ENCODE results near the gene RNF44. TPM values are rescaled to one million over a fixed set of nuclear protein-coding genes. Genes with fewer than 3 reads are reported as not detected.
"Not testable (repeated sequence)": the region's sequence is repeated elsewhere in the genome, so short reads cannot be mapped to it uniquely, and the experiment has no call there.

RNF44 gene
- total RNA-seq, 5 donors from 2014 or later (not counting 1 experiment from before 2014, with no cell fraction given), result 250 to 319 (median 294) TPM

DNA sequence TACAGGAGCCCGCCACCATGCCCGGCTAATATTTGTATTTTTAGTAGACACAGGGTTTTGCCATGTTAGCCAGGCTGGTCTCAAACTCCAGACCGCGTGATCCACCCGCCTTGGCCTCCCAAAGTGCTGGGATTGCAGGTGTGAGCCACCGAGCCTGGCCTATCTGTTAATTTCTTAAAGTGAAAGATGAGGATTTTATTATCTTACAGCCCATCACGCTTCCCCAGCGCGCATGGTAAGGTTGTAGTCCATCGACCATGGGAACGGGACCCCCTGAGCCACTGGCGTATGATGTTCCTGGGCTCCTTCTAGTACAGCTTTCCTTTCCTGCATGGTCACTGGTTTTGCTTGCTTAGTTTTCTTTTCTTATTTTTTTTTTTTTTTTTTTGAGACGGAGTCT is 20.6 kb upstream of the RNF44 start:
- Histone ChIP-seq H3K9me3 (no peaks in the 10 kb centered on the region), H3K4me1 (ENCODE audit: control insufficient read depth in 1 of 2, extremely low read depth in 1 of 2, insufficient read depth in 2 of 2, low read length in 2 of 2) (peaks cover 0 to 51% of the 10 kb centered on the region in 2 experiments), H3K36me3 (ENCODE audit: control insufficient read depth in 2 of 2, extremely low read depth in 1 of 2, insufficient read depth in 1 of 2, low read length in 1 of 2) (no peaks in the 10 kb centered on the region), H3K27ac (ENCODE audit: low read length) (no peak overlapping the region), H3K27me3 (replicated peaks in 1 of 2; ENCODE audit: control insufficient read depth in 2 of 2, extremely low read depth in 1 of 2, insufficient read depth in 2 of 2, low read length in 1 of 2) (peaks cover 0 to 6% of the 10 kb centered on the region in 2 experiments), H3K4me3 (ENCODE audit: control insufficient read depth in 1 of 2, extremely low read depth in 1 of 2, low read length in 1 of 2) (no peak overlapping the region)
- ChIA-PET CTCF (interaction anchor here in 1 of 2 donors (0.7 kb wide), 1 partner anchor 21 kb away, joined by 5 read pairs; the partner anchor contains the start of gene RNF44), POLR2A (interaction anchor here (0.6 to 0.7 kb wide), 3 partner anchors 10 to 1599 kb away, joined by 3 to 6 read pairs (median 5); no protein-coding TSS in a partner anchor)
- DNase-seq, result no peak
- Mint-ChIP-seq H3K36me3 (no peaks in the 10 kb centered on the region), H3K27ac (no peak overlapping the region), H3K4me3 (no peak overlapping the region), H3K4me1 (peaks cover 54 to 67% (median 66%) of the 10 kb centered on the region in 3 donors), H3K27me3 (peaks cover 0 to 5% of the 10 kb centered on the region in 2 donors), H3K9me3 (no peaks in the 10 kb centered on the region)
- ATAC-seq (replicated peaks in 1 of 4), result no peak
- WGBS (ENCODE audit: insufficient coverage), result 100% methylated on average over 9 of the region's 13 CpGs

DNA sequence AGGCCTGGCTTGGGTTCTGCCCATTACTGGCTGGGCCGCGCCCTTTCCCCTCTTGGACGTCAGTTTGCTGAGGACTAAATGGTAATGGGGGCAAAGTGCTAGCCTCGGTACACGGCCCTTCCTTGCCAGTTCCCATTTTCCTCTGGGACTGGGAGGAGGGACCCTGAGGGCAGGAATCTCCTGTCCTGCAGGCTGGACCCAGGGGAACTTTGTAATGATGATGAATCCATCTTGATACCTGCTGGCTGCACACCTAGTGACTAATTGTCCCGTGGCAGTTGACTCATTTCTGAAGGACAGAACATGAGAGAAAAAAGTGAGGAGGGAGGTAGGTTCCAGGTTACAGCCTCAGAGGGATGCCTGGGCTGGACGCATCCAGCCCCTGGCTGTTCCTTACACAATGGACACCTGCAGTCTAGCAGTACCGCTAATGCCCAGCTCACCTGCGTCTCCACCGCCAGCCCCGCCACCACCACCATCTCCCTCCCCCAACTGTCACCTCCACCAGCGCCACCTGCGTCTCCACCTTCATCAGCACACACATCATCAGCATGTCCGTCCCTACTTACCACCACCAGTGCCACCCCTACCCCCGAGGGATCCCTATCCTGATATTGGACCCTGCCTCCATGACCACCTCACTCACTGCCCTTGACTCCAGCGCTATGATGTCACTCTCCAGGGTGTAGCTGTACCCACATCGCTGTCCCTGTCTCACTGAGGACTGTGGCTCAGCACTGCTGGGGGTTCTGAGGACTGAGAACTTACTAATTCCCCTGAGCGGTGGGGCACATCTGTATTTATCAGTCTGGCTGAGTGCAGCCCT is 16.3 kb upstream of the RNF44 start:
- H3K4me1 ChIP-seq (ENCODE audit: control insufficient read depth in 1 of 2, extremely low read depth in 1 of 2, insufficient read depth in 2 of 2, low read length in 2 of 2), result peaks cover 0 to 73% of the 10 kb centered on the region in 2 experiments
- H3K27ac ChIP-seq (ENCODE audit: low read length), result no peak overlapping the region
- ATAC-seq (replicated peaks in 1 of 4) (peak in 1 of 4 experiments; percentile 10), DNase-seq (no peak)
- Mint-ChIP-seq H3K4me3 (peak overlapping the region in 1 of 3 donors; percentile 40), H3K9me3 (no peaks in the 10 kb centered on the region), H3K4me1 (peaks cover 53 to 67% (median 57%) of the 10 kb centered on the region in 3 donors), H3K27me3 (no peaks in the 10 kb centered on the region), H3K27ac (peak overlapping the region; percentile 66 to 89), H3K36me3 (no peaks in the 10 kb centered on the region)
- H3K4me3 ChIP-seq (ENCODE audit: control insufficient read depth in 1 of 2, extremely low read depth in 1 of 2, low read length in 1 of 2), result no peak overlapping the region
- CTCF ChIA-PET, result interaction anchor here in 1 of 2 donors (1.9 kb wide), 1 partner anchor 20 kb away, joined by 7 read pairs; no protein-coding TSS in a partner anchor
- no peaks in the 10 kb centered on the region for H3K36me3 ChIP-seq (ENCODE audit: control insufficient read depth in 2 of 2, extremely low read depth in 1 of 2, insufficient read depth in 1 of 2, low read length in 1 of 2)
- POLR2A ChIA-PET, result no interaction called here
- no peaks in the 10 kb centered on the region for H3K27me3 ChIP-seq (replicated peaks in 1 of 2; ENCODE audit: control insufficient read depth in 2 of 2, extremely low read depth in 1 of 2, insufficient read depth in 2 of 2, low read length in 1 of 2)
- H3K9me3 ChIP-seq, result no peaks in the 10 kb centered on the region
- 81% methylated on average over 13 of the region's 18 CpGs for WGBS (ENCODE audit: insufficient coverage)

DNA sequence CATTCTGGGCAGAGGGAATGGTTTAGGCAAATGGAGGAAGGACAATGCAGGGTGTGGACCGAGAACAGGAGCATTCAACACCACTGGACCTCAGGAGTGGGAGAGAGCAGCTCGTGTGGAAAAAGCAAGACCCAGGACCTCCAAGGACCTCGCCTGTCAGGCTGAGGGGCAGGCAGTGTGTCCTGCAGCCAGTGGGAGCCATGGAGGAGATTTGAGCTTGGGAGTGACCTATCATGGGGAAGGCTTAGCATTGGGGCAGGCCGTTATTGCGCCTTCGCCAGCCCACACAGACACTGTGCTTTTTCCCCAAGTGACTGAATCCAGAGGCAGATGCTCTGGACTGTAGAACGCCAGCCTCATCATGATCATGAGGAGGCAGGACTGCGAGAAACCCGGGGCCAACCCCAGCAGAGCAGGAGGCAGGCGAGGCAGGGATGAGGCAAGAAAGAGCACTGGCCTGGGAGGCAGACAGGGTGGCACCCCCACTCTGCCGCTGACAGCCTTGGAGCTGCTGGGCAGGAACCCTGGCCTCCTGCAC is 15.2 kb upstream of the RNF44 start:
- no peak for ATAC-seq (replicated peaks in 1 of 4)
- no peaks in the 10 kb centered on the region for H3K27me3 ChIP-seq (replicated peaks in 1 of 2; ENCODE audit: control insufficient read depth in 2 of 2, extremely low read depth in 1 of 2, insufficient read depth in 2 of 2, low read length in 1 of 2)
- no peak overlapping the region for H3K27ac ChIP-seq (ENCODE audit: low read length)
- H3K9me3 ChIP-seq, result no peaks in the 10 kb centered on the region
- Mint-ChIP-seq H3K36me3 (no peaks in the 10 kb centered on the region), H3K4me1 (peaks cover 62 to 76% (median 65%) of the 10 kb centered on the region in 3 donors), H3K9me3 (no peaks in the 10 kb centered on the region), H3K27ac (peak overlapping the region; percentile 66 to 76), H3K4me3 (no peak overlapping the region), H3K27me3 (no peaks in the 10 kb centered on the region)
- H3K4me3 ChIP-seq (ENCODE audit: control insufficient read depth in 1 of 2, extremely low read depth in 1 of 2, low read length in 1 of 2), result no peak overlapping the region
- WGBS (ENCODE audit: insufficient coverage), result 87% methylated on average over 11 of the region's 11 CpGs
- CTCF ChIA-PET, result interaction anchor here in 1 of 2 donors (0.6 kb wide), 1 partner anchor 150 kb away, joined by 4 read pairs; no protein-coding TSS in a partner anchor
- POLR2A ChIA-PET, result no interaction called here
- no peaks in the 10 kb centered on the region for H3K36me3 ChIP-seq (ENCODE audit: control insufficient read depth in 2 of 2, extremely low read depth in 1 of 2, insufficient read depth in 1 of 2, low read length in 1 of 2)
- no peak for DNase-seq
- H3K4me1 ChIP-seq (ENCODE audit: control insufficient read depth in 1 of 2, extremely low read depth in 1 of 2, insufficient read depth in 2 of 2, low read length in 2 of 2), result peaks cover 0 to 81% of the 10 kb centered on the region in 2 experiments

DNA sequence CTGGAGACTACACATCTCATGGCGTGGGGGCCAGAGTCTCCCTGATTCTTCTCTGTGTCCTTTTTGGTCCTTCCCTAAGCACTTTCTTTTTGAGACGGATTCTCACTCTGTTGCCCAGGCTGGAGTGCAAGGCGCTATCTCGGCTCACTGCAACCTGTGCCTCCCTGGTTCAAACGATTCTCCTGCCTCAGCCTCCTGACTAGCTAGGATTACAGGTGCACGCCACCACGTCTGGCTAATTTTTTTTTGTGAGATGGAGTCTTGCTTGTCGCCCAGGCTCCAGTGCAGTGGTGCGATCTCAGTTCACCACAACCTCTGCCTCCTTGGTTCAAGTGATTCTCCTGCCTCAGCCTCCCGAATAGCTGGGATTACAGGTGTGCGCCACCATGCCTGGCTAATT is 13.7 kb upstream of the RNF44 start:
- ATAC-seq (replicated peaks in 1 of 4); POLR2A ChIA-PET; H3K27me3 ChIP-seq (replicated peaks in 1 of 2; ENCODE audit: control insufficient read depth in 2 of 2, extremely low read depth in 1 of 2, insufficient read depth in 2 of 2, low read length in 1 of 2); DNase-seq; H3K36me3 ChIP-seq (ENCODE audit: control insufficient read depth in 2 of 2, extremely low read depth in 1 of 2, insufficient read depth in 1 of 2, low read length in 1 of 2); CTCF ChIA-PET; H3K27ac ChIP-seq (ENCODE audit: low read length); H3K9me3 Mint-ChIP-seq; H3K36me3 Mint-ChIP-seq; H3K27me3 Mint-ChIP-seq; H3K9me3 ChIP-seq: not testable (repeated sequence)
- H3K4me1 ChIP-seq (ENCODE audit: control insufficient read depth in 1 of 2, extremely low read depth in 1 of 2, insufficient read depth in 2 of 2, low read length in 2 of 2), result peaks cover 0 to 75% of the 10 kb centered on the region in 2 experiments
- 79% methylated on average over 8 of the region's 11 CpGs for WGBS (ENCODE audit: insufficient coverage)
- H3K4me3 ChIP-seq (ENCODE audit: control insufficient read depth in 1 of 2, extremely low read depth in 1 of 2, low read length in 1 of 2), result peak overlapping the region in 1 of 2 donors; percentile 2
- Mint-ChIP-seq H3K4me3 (peak overlapping the region; percentile 44 to 59 (median 47)), H3K27ac (peak overlapping the region; percentile 71 to 85), H3K4me1 (peaks cover 54 to 74% (median 65%) of the 10 kb centered on the region in 3 donors)

DNA sequence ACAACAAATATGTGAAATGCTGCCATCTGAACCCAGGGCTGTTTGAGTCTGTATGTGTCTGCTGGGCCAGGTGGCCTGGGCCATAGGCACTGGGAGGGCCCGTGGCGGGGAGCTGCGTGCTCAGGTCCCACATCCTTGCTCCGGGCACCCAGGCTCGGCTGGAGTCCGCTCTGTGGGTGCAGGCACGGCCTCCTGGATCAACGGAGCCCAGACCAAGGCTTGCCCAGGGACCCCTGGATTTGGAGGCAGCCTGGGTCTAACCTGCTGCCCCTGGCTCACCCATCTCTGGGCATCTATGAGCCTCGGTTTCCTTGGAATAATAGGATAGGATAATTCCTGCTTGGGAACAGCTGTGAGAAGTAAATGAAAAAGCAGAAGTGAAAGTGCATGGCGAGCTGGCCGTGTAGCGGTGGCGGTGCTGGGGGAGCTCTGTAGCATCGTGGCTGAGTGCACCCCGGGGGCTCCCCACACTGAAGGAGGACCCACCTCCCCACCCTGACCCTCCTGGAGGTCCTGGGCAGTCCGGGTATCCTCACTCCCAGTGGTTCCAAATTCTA is 13.2 kb upstream of the RNF44 start:
- peak in 3 of 4 experiments; percentile 11 to 34 (median 14) for ATAC-seq (replicated peaks in 1 of 4)
- Histone ChIP-seq H3K27ac (ENCODE audit: low read length) (peak overlapping the region; percentile 16), H3K4me3 (ENCODE audit: control insufficient read depth in 1 of 2, extremely low read depth in 1 of 2, low read length in 1 of 2) (peak overlapping the region in 1 of 2 donors; percentile 2), H3K9me3 (no peaks in the 10 kb centered on the region), H3K36me3 (ENCODE audit: control insufficient read depth in 2 of 2, extremely low read depth in 1 of 2, insufficient read depth in 1 of 2, low read length in 1 of 2) (no peaks in the 10 kb centered on the region), H3K4me1 (ENCODE audit: control insufficient read depth in 1 of 2, extremely low read depth in 1 of 2, insufficient read depth in 2 of 2, low read length in 2 of 2) (peaks cover 0 to 75% of the 10 kb centered on the region in 2 experiments), H3K27me3 (replicated peaks in 1 of 2; ENCODE audit: control insufficient read depth in 2 of 2, extremely low read depth in 1 of 2, insufficient read depth in 2 of 2, low read length in 1 of 2) (no peaks in the 10 kb centered on the region)
- CTCF ChIA-PET, result no interaction called here
- no peaks in the 10 kb centered on the region for H3K36me3 Mint-ChIP-seq
- no peaks in the 10 kb centered on the region for H3K9me3 Mint-ChIP-seq
- no peaks in the 10 kb centered on the region for H3K27me3 Mint-ChIP-seq
- no peak for DNase-seq
- H3K4me3 Mint-ChIP-seq, result peak overlapping the region; percentile 44 to 59 (median 53)
- POLR2A ChIA-PET, result no interaction called here
- H3K4me1 Mint-ChIP-seq, result peaks cover 48 to 74% (median 63%) of the 10 kb centered on the region in 3 donors
- 60% methylated on average over 13 of the region's 16 CpGs for WGBS (ENCODE audit: insufficient coverage)
- H3K27ac Mint-ChIP-seq, result peak overlapping the region; percentile 71 to 85

DNA sequence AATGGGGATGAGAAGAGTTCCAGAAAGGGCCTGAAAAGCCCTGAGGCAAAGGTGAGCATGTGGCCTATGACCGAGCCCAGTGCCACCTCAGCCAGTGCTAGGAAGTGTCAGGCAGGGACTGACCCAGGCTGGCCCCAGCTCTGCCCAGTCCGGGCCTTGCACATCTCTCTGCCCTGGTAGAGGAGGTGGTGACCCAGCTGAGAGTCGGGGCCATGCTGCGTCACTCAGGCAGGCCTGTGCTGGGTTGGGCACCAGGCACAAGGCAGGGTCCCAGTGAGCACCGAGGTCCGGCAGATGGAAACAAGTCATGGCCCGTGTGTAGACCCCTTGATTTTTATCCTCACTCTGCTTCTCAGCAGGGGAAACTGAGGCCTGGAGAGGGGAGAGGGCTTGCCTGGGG is 12.7 kb upstream of the RNF44 start:
- no peaks in the 10 kb centered on the region for H3K9me3 ChIP-seq
- peak overlapping the region; percentile 71 to 73 for H3K27ac Mint-ChIP-seq
- no peaks in the 10 kb centered on the region for H3K36me3 Mint-ChIP-seq
- WGBS (ENCODE audit: insufficient coverage), result 91% methylated on average over 6 of the region's 7 CpGs
- ATAC-seq (replicated peaks in 1 of 4) (peak in 1 of 4 experiments; percentile 3), DNase-seq (no peak)
- ChIA-PET CTCF (interaction anchor here in 1 of 2 donors (0.6 kb wide), 1 partner anchor 21 kb away, joined by 5 read pairs; no protein-coding TSS in a partner anchor), POLR2A (no interaction called here)
- H3K9me3 Mint-ChIP-seq, result no peaks in the 10 kb centered on the region
- peaks cover 47 to 74% (median 63%) of the 10 kb centered on the region in 3 donors for H3K4me1 Mint-ChIP-seq
- no peak overlapping the region for H3K4me3 ChIP-seq (ENCODE audit: control insufficient read depth in 1 of 2, extremely low read depth in 1 of 2, low read length in 1 of 2)
- no peaks in the 10 kb centered on the region for H3K27me3 ChIP-seq (replicated peaks in 1 of 2; ENCODE audit: control insufficient read depth in 2 of 2, extremely low read depth in 1 of 2, insufficient read depth in 2 of 2, low read length in 1 of 2)
- no peak overlapping the region for H3K4me3 Mint-ChIP-seq
- no peaks in the 10 kb centered on the region for H3K27me3 Mint-ChIP-seq
- H3K36me3 ChIP-seq (ENCODE audit: control insufficient read depth in 2 of 2, extremely low read depth in 1 of 2, insufficient read depth in 1 of 2, low read length in 1 of 2), result no peaks in the 10 kb centered on the region
- H3K4me1 ChIP-seq (ENCODE audit: control insufficient read depth in 1 of 2, extremely low read depth in 1 of 2, insufficient read depth in 2 of 2, low read length in 2 of 2), result peaks cover 0 to 75% of the 10 kb centered on the region in 2 experiments
- peak overlapping the region; percentile 16 for H3K27ac ChIP-seq (ENCODE audit: low read length)

Measured in T-cell (primary cell).